IMR-90 (cell line): ENCODE measurements around the gene KRT3. TPM values are rescaled to one million over a fixed set of nuclear protein-coding genes. Genes with fewer than 3 reads are reported as not detected.

Source experiments
- ATAC-seq: fragments of 200-7000 bp; cut with Tn5 transposase; 2 replicates; pipeline ENCODE4 v1.9.1; 2020; ENCODE audit warnings: low read depth, mild to moderate bottlenecking, moderate library complexity
- BruUV-seq: library from RNA; stranded (reverse); fragments of 400-500 nt; replicated peaks from 2 replicates; lab custom pipeline; 2021; lab: Mats Ljungman, UMichigan
- CTCF ChIA-PET: fragments of 300-600 bp; formaldehyde crosslinking; extraction: SDS; loops from one replicate; lab custom pipeline; 2021; ENCODE audit warnings: antibody characterized with exemption; lab: Yijun Ruan, JAX
- POLR2A ChIA-PET: fragments of 300-600 bp; sonication (Branson Sonifier 250); formaldehyde crosslinking; loops from one replicate; lab custom pipeline; 2022; ENCODE audit warnings: antibody characterized with exemption; ENCODE audit not compliant: unreplicated experiment; lab: Charles Lee
- DNase-seq: peaks from one replicate; pipeline ENCODE4 v3.0.0; 2013
- H2AFZ ChIP-seq: replicated peaks from 2 replicates; pipeline ENCODE3; 2013; ENCODE audit warnings: low read length, mild to moderate bottlenecking; ENCODE audit not compliant: poor library complexity
- H2AK5ac ChIP-seq: 2 replicates; pipeline ENCODE4 v1.6.1; 2013; ENCODE audit warnings: low read depth, low read length, inconsistent platforms
- H2AK9ac ChIP-seq: replicated peaks from 2 replicates; pipeline ENCODE3; 2013; ENCODE audit warnings: mild to moderate bottlenecking, low read depth, low read length, moderate library complexity; ENCODE audit not compliant: poor library complexity
- H2BK120ac ChIP-seq: 2 replicates; pipeline ENCODE4 v1.6.1; 2013; ENCODE audit warnings: low read depth, low read length, inconsistent platforms
- H2BK15ac ChIP-seq: 3 replicates; pipeline ENCODE4 v1.6.1; 2013; ENCODE audit warnings: low read depth, low read length, inconsistent platforms
- H2BK20ac ChIP-seq: 2 replicates; pipeline ENCODE4 v1.6.1; 2013; ENCODE audit warnings: low read depth, mild to moderate bottlenecking, inconsistent platforms, low read length, moderate library complexity
- H2BK5ac ChIP-seq: 2 replicates; pipeline ENCODE4 v1.6.1; 2013; ENCODE audit warnings: mild to moderate bottlenecking, low read depth, low read length, inconsistent platforms; ENCODE audit not compliant: poor library complexity, severe bottlenecking
- H3K14ac ChIP-seq: replicated peaks from 2 replicates; pipeline ENCODE4 v1.6.1; 2013; ENCODE audit warnings: low read depth, low read length, inconsistent platforms
- H3K18ac ChIP-seq: 2 replicates; pipeline ENCODE4 v1.6.1; 2013; ENCODE audit warnings: low read depth, low read length, control low read depth
- H3K23ac ChIP-seq: 2 replicates; pipeline ENCODE4 v1.6.1; 2013; ENCODE audit warnings: low read depth, low read length, inconsistent platforms
- H3K27ac ChIP-seq: 2 replicates; pipeline ENCODE4 v1.5.1; 2013; ENCODE audit warnings: mild to moderate bottlenecking, control low read depth, low read length; ENCODE audit not compliant: insufficient read depth
- H3K27me3 ChIP-seq: 2 replicates; pipeline ENCODE4 v1.6.1; 2013; ENCODE audit warnings: low read length; ENCODE audit not compliant: control insufficient read depth, insufficient read depth
- H3K36me3 ChIP-seq: 2 replicates; pipeline ENCODE4 v1.6.1; 2013; ENCODE audit warnings: low read length, mixed read lengths; ENCODE audit not compliant: control insufficient read depth, insufficient read depth
- H3K4ac ChIP-seq: 2 replicates; pipeline ENCODE4 v1.6.1; 2013; ENCODE audit warnings: low read depth, low read length, inconsistent platforms
- H3K4me1 ChIP-seq: 2 replicates; pipeline ENCODE4 v1.6.1; 2013; ENCODE audit warnings: low read length, mixed read lengths; ENCODE audit not compliant: control insufficient read depth, insufficient read depth
- H3K4me2 ChIP-seq: 2 replicates; pipeline ENCODE4 v1.6.1; 2013; ENCODE audit warnings: low read depth, mild to moderate bottlenecking, control low read depth, low read length, moderate library complexity
- H3K4me3 ChIP-seq: 2 replicates; pipeline ENCODE4 v1.5.1; 2013; ENCODE audit warnings: low read depth, mild to moderate bottlenecking, control low read depth, low read length, moderate library complexity; ENCODE audit not compliant: insufficient read depth
- H3K56ac ChIP-seq: 2 replicates; pipeline ENCODE4 v1.6.1; 2013; ENCODE audit warnings: low read length, inconsistent platforms; ENCODE audit not compliant: insufficient read depth; ENCODE audit errors: extremely low read depth
- H3K79me1 ChIP-seq, 2 experiments: 2 replicates each; pipeline ENCODE4 v1.6.1; 2013; ENCODE audit warnings: low read length in 2 of 2, inconsistent platforms in 1 of 2, low read depth in 1 of 2
- H3K9ac ChIP-seq: 2 replicates; pipeline ENCODE4 v1.6.1; 2013; ENCODE audit warnings: low read depth, low read length, control low read depth
- H3K9me1 ChIP-seq: 2 replicates; pipeline ENCODE4 v1.6.1; 2013; ENCODE audit warnings: low read length, inconsistent platforms; ENCODE audit not compliant: insufficient read depth
- H3K9me3 ChIP-seq: 2 replicates; pipeline ENCODE4 v1.6.1; 2013; ENCODE audit warnings: low read length; ENCODE audit not compliant: control insufficient read depth, insufficient read depth
- H4K20me1 ChIP-seq: 2 replicates; pipeline ENCODE4 v1.6.1; 2013; ENCODE audit warnings: low read length, inconsistent platforms; ENCODE audit not compliant: insufficient read depth
- H4K5ac ChIP-seq: 2 replicates; pipeline ENCODE4 v1.6.1; 2013; ENCODE audit warnings: mild to moderate bottlenecking, low read depth, low read length, control low read depth
- H4K8ac ChIP-seq, 2 experiments: 2 replicates each; pipeline ENCODE4 v1.6.1; 2013; ENCODE audit warnings: low read depth in 2 of 2, low read length in 2 of 2, control low read depth in 1 of 2, inconsistent platforms in 1 of 2
- H4K91ac ChIP-seq: 2 replicates; pipeline ENCODE4 v1.6.1; 2013; ENCODE audit warnings: low read depth, low read length, inconsistent platforms; ENCODE audit not compliant: insufficient read depth
- BHLHE40 ChIP-seq: fragments of 150-350 bp; IDR thresholded peaks from 2 replicates; pipeline ENCODE4 v1.6.1; 2016; ENCODE audit warnings: mild to moderate bottlenecking, low read depth, low read length
- CEBPB ChIP-seq: IDR thresholded peaks from 2 replicates; pipeline ENCODE4 v1.6.1; 2012; ENCODE audit warnings: low read depth, low read length, improper control_type of control experiment
- CHD1 ChIP-seq: IDR thresholded peaks from 2 replicates; pipeline ENCODE4 v1.6.1; 2012; ENCODE audit warnings: low read depth, low read length, improper control_type of control experiment
- CTCF ChIP-seq: conservative IDR thresholded peaks from 2 replicates; pipeline ENCODE4 v1.5.1; 2012; ENCODE audit warnings: mild to moderate bottlenecking, low read depth, low read length, improper control_type of control experiment
- FOS ChIP-seq: fragments of 150-350 bp; IDR thresholded peaks from 2 replicates; pipeline ENCODE4 v1.6.1; 2016; ENCODE audit warnings: low read depth, low read length
- MAFK ChIP-seq: IDR thresholded peaks from 2 replicates; pipeline ENCODE4 v1.6.1; 2012; ENCODE audit warnings: low read depth, low read length, improper control_type of control experiment
- MAZ ChIP-seq: IDR thresholded peaks from 2 replicates; pipeline ENCODE4 v1.6.1; 2012; ENCODE audit warnings: low read depth, mild to moderate bottlenecking, low read length, improper control_type of control experiment, moderate library complexity, borderline replicate concordance
- MXI1 ChIP-seq: IDR thresholded peaks from 2 replicates; pipeline ENCODE4 v1.6.1; 2012; ENCODE audit warnings: low read depth, mild to moderate bottlenecking, low read length, moderate library complexity, borderline replicate concordance
- NFE2L2 ChIP-seq: fragments of 150-350 bp; IDR thresholded peaks from 2 replicates; pipeline ENCODE4 v1.6.1; 2016; ENCODE audit warnings: low read depth, mild to moderate bottlenecking, low read length
- POLR2A ChIP-seq: IDR thresholded peaks from 2 replicates; pipeline ENCODE4 v1.6.1; 2012; ENCODE audit warnings: mild to moderate bottlenecking, low read depth, low read length
- RAD21 ChIP-seq: IDR thresholded peaks from 2 replicates; pipeline ENCODE4 v1.6.1; 2012; ENCODE audit warnings: low read length, improper control_type of control experiment
- RCOR1 ChIP-seq: IDR thresholded peaks from 2 replicates; pipeline ENCODE4 v1.6.1; 2012; ENCODE audit warnings: mild to moderate bottlenecking, low read length, improper control_type of control experiment; ENCODE audit not compliant: insufficient replicate concordance
- RFX5 ChIP-seq: IDR thresholded peaks from 2 replicates; pipeline ENCODE4 v1.8.0; 2012; ENCODE audit warnings: low read depth, mild to moderate bottlenecking, low read length, moderate library complexity
- SMC3 ChIP-seq: fragments of 150-350 bp; IDR thresholded peaks from 2 replicates; pipeline ENCODE4 v1.6.1; 2016; ENCODE audit warnings: low read depth, mild to moderate bottlenecking, antibody characterized with exemption, low read length, moderate library complexity
- USF2 ChIP-seq: fragments of 150-350 bp; IDR thresholded peaks from 2 replicates; pipeline ENCODE4 v1.6.1; 2017; ENCODE audit warnings: mild to moderate bottlenecking, antibody characterized with exemption, low read length, low read depth
- WGBS, 2 experiments: methylation state at CpG; one replicate each; pipeline versions ENCODE4 v1.1.5 to v1.1.7; 2013; ENCODE audit warnings: missing lambda C conversion rate in 2 of 2; ENCODE audit not compliant: insufficient read length in 1 of 2; ENCODE audit errors: extremely low coverage in 2 of 2; 5-methylcytosine and 5-hydroxymethylcytosine counted together
- dilution Hi-C: fragments of 300-500 bp; cut with HindIII; formaldehyde crosslinking; loops from one replicate; pipeline ENCODE4 v1.14.3; 2018; ENCODE audit warnings: low sequenced_read_pairs; ENCODE audit not compliant: unreplicated experiment
- in situ Hi-C: fragments of 300-500 bp; cut with MboI; formaldehyde crosslinking; loops from 3 replicates; pipeline ENCODE4 v1.14.3; 2019; ENCODE audit warnings: low sequenced_read_pairs, inconsistent platforms, mixed read lengths
- intact Hi-C: fragments of 100-400 bp; cut with micrococcal nuclease; formaldehyde crosslinking; loops from 2 replicates; pipeline ENCODE4 v1.10.0; 2022
- polyA plus RNA-seq, 3 experiments: library from polyadenylated mRNA; depleted of rRNA; stranded (reverse); fragments of >200 nt; gene quantifications; 2 replicates each; pipeline ENCODE4 v1.2.3, GENCODE V29; 2012; ENCODE audit warnings: low replicate concordance in 1 of 3
- total RNA-seq: library from RNA; depleted of rRNA; stranded (reverse); fragments of >200 nt; gene quantifications from 2 replicates; pipeline ENCODE4 v1.2.3, GENCODE V29; 2012
- TF ChIP-seq, protein P1 (sequence below): fragments of 150-350 bp; IDR thresholded peaks from 2 replicates; pipeline ENCODE4 v1.6.1; 2016; ENCODE audit warnings: low read depth, mild to moderate bottlenecking, low read length, moderate library complexity, borderline replicate concordance

KRT3 gene
- total and polyA plus RNA-seq, 2 of the 4 experiments (the other 2 are of a cell fraction), result not detected

GRCh38 chr12:52825961-52826360 is 30.0 kb upstream of the KRT3 start:
- Histone ChIP-seq H3K4me3 (no peak overlapping the region), H3K23ac (no peak overlapping the region), H2BK15ac (no peak overlapping the region), H3K79me1 (no peaks in the 10 kb centered on the region), H2AFZ (no peak overlapping the region), H3K56ac (no peak overlapping the region), H2AK9ac (no peak overlapping the region), H3K9me1 (no peaks in the 10 kb centered on the region; the same call in 1 of the 2 replicates), H2AK5ac (no peak overlapping the region), H4K5ac (no peak overlapping the region), H3K18ac (no peak overlapping the region), H3K27me3 (peaks cover 20% of the 10 kb centered on the region), H4K91ac (no peak overlapping the region), H3K4me2 (no peak overlapping the region), H2BK120ac (no peak overlapping the region), H2BK20ac (no peak overlapping the region), H2BK5ac (no peak overlapping the region), H3K4me1 (0 out of 2 replicates have a peak, but pooled peaks cover 2% of the 10 kb centered on the region), H3K36me3 (no peaks in the 10 kb centered on the region), H3K14ac (no peak overlapping the region), H3K9me3 (no peaks in the 10 kb centered on the region), H3K27ac (no peak overlapping the region), H4K20me1 (no peaks in the 10 kb centered on the region), H4K8ac (no peak overlapping the region), H3K4ac (no peak overlapping the region), H3K9ac (no peak overlapping the region)
- CTCF ChIA-PET, result interaction anchor here (1.0 kb wide), 1 partner anchor 155 kb away, joined by 3 read pairs; no protein-coding TSS in a partner anchor
- POLR2A ChIA-PET, result no interaction called here
- TF ChIP-seq, protein P1, sequence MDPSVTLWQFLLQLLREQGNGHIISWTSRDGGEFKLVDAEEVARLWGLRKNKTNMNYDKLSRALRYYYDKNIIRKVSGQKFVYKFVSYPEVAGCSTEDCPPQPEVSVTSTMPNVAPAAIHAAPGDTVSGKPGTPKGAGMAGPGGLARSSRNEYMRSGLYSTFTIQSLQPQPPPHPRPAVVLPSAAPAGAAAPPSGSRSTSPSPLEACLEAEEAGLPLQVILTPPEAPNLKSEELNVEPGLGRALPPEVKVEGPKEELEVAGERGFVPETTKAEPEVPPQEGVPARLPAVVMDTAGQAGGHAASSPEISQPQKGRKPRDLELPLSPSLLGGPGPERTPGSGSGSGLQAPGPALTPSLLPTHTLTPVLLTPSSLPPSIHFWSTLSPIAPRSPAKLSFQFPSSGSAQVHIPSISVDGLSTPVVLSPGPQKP, result no peak
- TF ChIP-seq RAD21, result no peak
- no peak for TF ChIP-seq CEBPB
- no peak for TF ChIP-seq BHLHE40
- no peak for TF ChIP-seq POLR2A
- no peak for TF ChIP-seq USF2
- no peak for TF ChIP-seq MAZ
- TF ChIP-seq CTCF, result no peak
- TF ChIP-seq CHD1, result no peak
- TF ChIP-seq RFX5, result no peak
- no peak for TF ChIP-seq MXI1
- TF ChIP-seq NFE2L2, result no peak
- TF ChIP-seq SMC3, result no peak
- no peak for TF ChIP-seq RCOR1
- TF ChIP-seq FOS, result no peak
- no peak for TF ChIP-seq MAFK
- intact Hi-C loops (no loop called here), dilution Hi-C loops (no loop called here), in situ Hi-C loops (no loop called here)
- DNase-seq (no peak), ATAC-seq (no peak)
- 100% methylated on average over 1 of the region's 4 CpGs; no CpG with 5 or more reads in 1 of the 2 experiments for WGBS, 2 experiments
- no TSS peak for BruUV-seq
